ENCODE measurements around the gene MAZ. TPM values are rescaled to one million over a fixed set of nuclear protein-coding genes. Genes with fewer than 3 reads are reported as not detected.
A peak's percentile ranks its signal among the peaks of the same experiment; 100 is the strongest.

Gene MAZ
- total RNA-seq, 1 experiment from 2014 or later: 182 TPM

DNA sequence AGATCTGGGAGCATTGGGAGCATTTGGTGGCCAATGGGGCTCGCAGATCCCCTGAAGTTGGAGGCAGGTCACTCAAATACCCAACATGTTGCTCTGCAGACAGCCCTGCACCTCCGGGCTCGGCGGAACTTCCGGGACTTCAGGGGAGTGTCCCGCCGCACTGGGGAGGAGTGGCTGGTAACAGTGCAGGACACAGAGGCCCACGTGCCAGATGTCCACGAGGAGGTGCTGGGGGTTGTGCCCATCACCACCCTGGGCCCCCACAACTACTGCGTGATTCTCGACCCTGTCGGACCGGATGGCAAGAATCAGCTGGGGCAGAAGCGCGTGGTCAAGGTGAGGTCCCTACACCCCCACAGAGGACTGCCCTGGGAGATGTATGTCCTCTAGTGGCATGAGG is 30.3 kb downstream of the MAZ start:
- DNase-seq (ENCODE audit: low read depth, low spot score): no peak
- in situ Hi-C loops (cut with HindIII; ENCODE audit: low pct_unique_long_range_greater_than_20kb, low sequenced_read_pairs): no loop called here

GRCh38 chr16:29837841-29838240 is 31.5 kb downstream of the MAZ start:
- in situ Hi-C loops (cut with HindIII; ENCODE audit: low pct_unique_long_range_greater_than_20kb, low sequenced_read_pairs): no loop called here
- DNase-seq (ENCODE audit: low read depth, low spot score): no peak

DNA sequence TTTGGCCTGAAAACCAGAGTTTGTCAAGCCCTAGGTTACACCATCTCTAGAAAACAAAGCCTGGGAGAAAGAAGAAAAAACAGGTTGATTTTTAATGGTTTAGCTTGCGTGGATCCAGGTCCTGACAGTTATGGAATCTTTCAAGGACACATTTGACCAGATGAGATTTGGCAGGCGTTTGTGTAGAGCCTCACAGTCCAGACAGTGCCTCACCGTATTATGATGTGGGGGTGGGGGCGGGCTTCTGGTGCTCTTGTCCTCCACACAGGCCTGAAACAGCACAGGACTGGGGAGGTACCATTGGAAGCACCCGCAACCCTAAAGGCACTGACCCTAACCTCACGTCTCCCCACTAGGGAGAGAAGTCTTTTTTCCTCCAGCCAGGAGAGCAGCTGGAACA is 33.5 kb downstream of the MAZ start:
- in situ Hi-C loops (cut with HindIII; ENCODE audit: low pct_unique_long_range_greater_than_20kb, low sequenced_read_pairs): no loop called here
- no peak for DNase-seq (ENCODE audit: low read depth, low spot score)

GRCh38 chr16:29840240-29840639 is 33.9 kb downstream of the MAZ start:
- no peak for DNase-seq (ENCODE audit: low read depth, low spot score)
- in situ Hi-C loops (cut with HindIII; ENCODE audit: low pct_unique_long_range_greater_than_20kb, low sequenced_read_pairs): no loop called here

- no peak for DNase-seq (ENCODE audit: low read depth, low spot score)
- in situ Hi-C loops (cut with HindIII; ENCODE audit: low pct_unique_long_range_greater_than_20kb, low sequenced_read_pairs): no loop called here
Measured at GRCh38 chr16:29841631-29842030, 35.3 kb downstream of the MAZ start.

GRCh38 chr16:29842732-29843346 is 36.5 kb downstream of the MAZ start:
- no peak for DNase-seq (ENCODE audit: low read depth, low spot score)
- in situ Hi-C loops (cut with HindIII; ENCODE audit: low pct_unique_long_range_greater_than_20kb, low sequenced_read_pairs): no loop called here

GRCh38 chr16:29843931-29844330 is 37.6 kb downstream of the MAZ start:
- in situ Hi-C loops (cut with HindIII; ENCODE audit: low pct_unique_long_range_greater_than_20kb, low sequenced_read_pairs): no loop called here
- DNase-seq (ENCODE audit: low read depth, low spot score): no peak

DNA sequence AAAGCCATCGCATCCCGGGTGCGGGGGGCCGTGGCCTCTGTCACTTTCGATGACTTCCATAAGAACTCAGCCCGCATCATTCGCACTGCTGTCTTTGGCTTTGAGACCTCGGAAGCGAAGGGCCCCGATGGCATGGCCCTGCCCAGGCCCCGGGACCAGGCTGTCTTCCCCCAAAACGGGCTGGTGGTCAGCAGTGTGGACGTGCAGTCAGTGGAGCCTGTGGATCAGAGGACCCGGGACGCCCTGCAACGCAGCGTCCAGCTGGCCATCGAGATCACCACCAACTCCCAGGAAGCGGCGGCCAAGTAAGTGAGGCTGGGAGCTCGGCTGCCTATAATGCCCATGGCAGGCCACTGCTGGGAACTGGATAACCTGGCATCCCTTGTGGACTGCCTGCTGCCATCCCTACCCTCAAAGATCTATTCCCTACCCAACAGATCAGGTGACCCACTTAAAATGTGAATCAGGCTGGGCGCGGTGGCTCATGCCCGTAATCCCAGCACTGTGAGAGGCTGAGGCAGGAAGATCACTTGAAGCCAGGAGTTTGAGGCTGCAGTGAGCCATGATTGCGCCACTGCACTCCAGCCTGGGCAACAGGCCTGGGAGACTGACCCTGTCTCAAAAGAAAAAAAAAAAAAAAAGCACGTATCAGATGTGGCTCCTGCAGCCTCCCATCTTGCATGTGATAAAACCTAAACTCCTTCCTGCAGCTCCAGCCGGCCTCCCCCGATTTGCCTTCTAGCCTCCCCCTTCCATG is 38.4 kb downstream of the MAZ start:
- in situ Hi-C loops (cut with HindIII; ENCODE audit: low pct_unique_long_range_greater_than_20kb, low sequenced_read_pairs): no loop called here
- no peak for DNase-seq (ENCODE audit: low read depth, low spot score)

DNA sequence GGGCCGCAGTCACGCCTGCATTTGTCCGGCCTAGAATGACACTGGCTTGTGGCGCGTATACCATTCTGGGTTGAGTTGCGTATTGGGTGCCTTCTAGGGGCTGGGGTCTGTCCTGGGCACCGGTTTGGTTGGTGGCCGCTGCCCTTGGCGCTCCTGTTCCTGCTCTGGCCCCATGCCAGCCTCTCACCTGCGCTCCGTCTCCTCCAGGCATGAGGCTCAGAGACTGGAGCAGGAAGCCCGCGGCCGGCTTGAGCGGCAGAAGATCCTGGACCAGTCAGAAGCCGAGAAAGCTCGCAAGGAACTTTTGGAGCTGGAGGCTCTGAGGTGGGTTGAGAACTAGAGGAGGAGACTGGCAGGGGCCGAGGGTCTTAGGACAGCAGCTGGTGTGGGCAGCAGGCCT is 39.3 kb downstream of the MAZ start:
- in situ Hi-C loops (cut with HindIII; ENCODE audit: low pct_unique_long_range_greater_than_20kb, low sequenced_read_pairs): no loop called here
- DNase-seq (ENCODE audit: low read depth, low spot score): no peak

DNA sequence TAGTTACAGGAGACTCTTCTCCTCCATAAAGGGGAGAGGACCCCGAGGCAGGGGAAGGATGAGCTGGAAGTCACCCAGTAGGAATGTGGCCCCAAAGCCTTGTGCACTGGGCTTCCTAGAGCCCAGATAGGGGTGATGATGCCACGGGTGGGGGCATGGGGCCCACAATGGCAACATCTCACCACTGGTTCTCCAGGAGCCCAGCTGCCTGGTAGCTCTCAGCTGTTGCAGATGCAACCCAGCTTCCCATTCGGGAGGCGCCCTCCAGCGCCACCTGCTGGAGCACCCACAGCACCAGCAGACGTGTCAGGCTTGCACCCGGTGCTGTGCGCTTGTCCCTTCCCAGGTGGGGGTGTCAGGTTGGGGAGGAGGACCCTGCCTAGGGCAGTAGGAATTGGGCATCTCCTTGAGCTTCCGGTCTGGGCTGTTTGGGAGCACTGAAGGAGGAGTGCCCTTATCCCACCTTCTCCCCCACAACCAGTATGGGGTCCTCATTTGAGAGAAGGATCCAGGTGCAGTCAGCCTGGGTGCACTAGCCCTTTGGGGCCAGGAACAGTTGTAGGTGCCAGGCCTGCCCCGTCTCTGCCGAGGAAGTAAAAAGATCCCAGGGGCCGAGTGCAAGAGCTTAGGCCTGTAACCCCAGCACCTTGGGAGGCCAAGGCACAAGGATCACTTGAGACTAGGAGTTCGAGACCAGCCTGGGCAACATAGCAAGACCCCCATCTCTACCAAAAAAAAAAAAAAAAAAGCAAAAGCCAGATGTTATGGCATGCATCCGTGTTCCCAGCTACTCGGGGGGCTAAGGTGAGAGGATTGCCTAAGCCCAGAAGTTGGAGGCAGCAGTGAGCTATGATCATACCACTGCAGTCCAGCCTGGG is 42.3 kb downstream of the MAZ start:
- DNase-seq (ENCODE audit: low read depth, low spot score): peak; percentile 72
- in situ Hi-C loops (cut with HindIII; ENCODE audit: low pct_unique_long_range_greater_than_20kb, low sequenced_read_pairs): no loop called here

GRCh38 chr16:29849505-29849904 is 43.2 kb downstream of the MAZ start:
- in situ Hi-C loops (cut with HindIII; ENCODE audit: low pct_unique_long_range_greater_than_20kb, low sequenced_read_pairs): no loop called here
- no peak for DNase-seq (ENCODE audit: low read depth, low spot score)

DNA sequence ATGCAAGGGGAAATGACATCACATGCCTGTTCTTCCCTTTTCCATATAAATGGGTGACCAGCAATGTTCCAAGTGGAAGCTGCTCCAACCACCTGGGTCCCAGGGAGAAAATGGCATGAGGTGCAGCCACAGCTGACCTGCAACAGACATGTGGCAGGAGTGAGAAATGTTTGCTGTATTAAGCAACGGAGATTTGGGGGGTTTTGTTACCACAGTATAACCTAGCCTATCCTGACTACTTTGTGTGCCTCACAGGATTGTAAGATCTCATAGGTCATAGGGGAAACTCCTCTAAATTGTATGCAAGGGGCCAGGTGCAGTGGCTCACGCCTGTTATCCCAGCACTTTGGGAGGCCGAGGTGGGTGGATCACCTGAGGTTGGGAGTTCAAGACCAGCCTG is 44.7 kb downstream of the MAZ start:
- DNase-seq (ENCODE audit: low read depth, low spot score): no peak
- in situ Hi-C loops (cut with HindIII; ENCODE audit: low pct_unique_long_range_greater_than_20kb, low sequenced_read_pairs): no loop called here

DNA sequence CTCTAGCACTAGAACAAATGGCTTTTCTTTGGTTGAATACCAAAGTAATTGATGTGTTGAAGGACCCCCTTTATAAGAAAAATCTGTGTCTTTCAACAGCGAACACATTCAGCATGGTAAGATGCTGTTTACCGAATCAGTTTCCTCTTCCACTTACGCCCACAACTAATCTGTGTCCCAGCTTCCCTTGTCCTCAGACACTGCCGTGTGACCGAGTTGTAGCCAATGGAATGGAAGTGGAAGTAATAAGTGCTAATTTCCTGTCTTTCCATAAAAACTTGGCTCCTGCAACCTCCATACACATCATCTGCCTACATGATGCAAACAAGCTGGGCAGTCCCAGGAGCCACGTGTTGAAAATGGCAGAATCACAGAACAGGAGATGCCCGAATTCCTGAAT is 46.3 kb downstream of the MAZ start:
- DNase-seq (ENCODE audit: low read depth, low spot score): peak; percentile 71
- in situ Hi-C loops (cut with HindIII; ENCODE audit: low pct_unique_long_range_greater_than_20kb, low sequenced_read_pairs): no loop called here

DNA sequence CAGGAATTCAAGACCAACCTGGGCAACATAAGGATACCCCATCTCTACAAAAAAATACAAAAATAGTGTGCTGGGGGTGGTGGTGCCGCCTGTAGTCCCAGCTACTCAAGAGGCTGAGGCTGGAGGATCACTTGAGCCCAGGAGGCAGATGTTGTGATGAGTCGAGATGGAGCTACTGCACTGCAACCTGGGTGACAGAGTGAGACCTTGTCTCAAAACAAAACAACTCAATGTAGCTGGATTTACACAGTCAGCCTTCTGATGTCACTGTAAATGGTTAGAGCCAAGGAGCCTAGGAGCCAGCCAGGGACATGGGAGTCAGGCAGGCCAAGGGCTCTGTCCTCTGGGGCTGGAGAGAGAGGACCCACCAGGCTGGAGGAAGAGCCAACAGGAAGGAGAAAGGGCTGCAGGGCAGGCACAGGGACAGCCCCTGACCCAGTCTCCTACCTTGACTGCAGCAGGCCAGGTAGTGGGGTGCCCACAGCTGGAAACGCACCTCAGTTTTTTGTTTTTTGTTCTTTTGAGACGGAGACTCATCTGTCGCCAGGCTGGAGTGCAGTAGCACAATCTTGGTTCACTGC is 48.3 kb downstream of the MAZ start:
- in situ Hi-C loops (cut with HindIII; ENCODE audit: low pct_unique_long_range_greater_than_20kb, low sequenced_read_pairs): no loop called here
- no peak for DNase-seq (ENCODE audit: low read depth, low spot score)

DNA sequence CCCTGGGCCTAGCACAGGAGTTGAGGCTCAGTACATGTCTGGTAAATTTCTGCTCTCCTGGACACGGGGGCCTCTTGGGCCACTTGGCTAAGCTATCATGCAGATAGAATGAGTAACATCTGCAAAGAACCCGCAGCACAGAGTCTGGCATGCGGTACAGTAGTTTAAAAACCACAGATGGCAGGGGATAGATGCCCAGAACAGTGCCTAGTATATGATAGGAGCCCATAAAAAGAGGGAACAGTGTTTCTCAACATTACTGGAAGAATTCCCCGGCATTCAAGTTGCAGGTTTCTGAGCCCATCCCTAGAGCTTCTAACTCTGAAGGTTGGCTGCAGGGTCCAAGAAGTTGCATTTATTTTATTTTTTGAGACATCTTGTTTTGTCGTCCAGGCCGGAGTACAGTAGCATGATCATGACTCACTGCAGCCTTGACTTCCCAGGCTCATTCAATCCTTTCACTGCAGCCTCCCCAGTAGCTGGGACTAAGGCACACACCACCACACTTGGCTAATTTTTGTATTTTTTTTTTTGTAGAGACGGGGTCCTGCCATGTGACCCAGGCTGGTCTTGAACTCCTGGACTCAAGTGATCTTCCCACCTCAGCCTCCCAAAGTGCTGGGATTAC is 50.9 kb downstream of the MAZ start:
- in situ Hi-C loops (cut with HindIII; ENCODE audit: low pct_unique_long_range_greater_than_20kb, low sequenced_read_pairs): no loop called here
- no peak for DNase-seq (ENCODE audit: low read depth, low spot score)

DNA sequence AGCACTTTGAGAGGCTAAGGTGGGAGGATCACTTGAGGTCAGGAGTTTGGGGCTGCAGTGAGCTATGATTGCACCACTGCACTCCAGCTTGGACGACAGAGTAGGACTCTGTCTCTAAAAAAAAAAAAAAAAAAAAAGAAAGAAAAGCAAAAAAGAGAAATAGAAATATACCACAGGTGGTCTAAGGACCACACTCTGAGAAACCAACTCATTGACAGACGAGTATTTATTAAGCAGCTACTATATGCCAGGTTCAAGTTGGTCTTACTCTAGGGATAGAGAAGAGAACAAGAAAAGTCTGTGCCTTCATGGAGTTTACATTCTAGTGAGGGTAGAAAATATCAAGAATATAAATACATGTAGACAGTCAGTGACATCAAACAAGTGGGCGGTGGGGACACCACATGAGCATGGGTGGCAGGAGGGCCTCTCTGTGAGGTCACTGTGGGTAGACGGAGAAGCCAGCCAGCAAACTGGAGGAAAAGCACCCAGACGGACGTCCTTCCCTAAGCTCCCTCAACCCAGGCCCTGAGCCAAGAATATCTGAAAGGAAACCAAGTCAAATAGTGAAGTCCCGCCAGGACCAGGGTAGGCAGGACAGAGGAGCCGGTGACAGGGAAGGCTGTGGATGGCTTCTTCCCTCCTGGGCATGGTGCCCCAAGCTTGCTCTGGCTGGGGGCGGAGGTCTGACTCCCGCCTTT is 52.0 kb downstream of the MAZ start:
- in situ Hi-C loops (cut with HindIII; ENCODE audit: low pct_unique_long_range_greater_than_20kb, low sequenced_read_pairs): no loop called here
- no peak for DNase-seq (ENCODE audit: low read depth, low spot score)

- no peak for DNase-seq (ENCODE audit: low read depth, low spot score)
- in situ Hi-C loops (cut with HindIII; ENCODE audit: low pct_unique_long_range_greater_than_20kb, low sequenced_read_pairs): no loop called here
Measured at GRCh38 chr16:29858974-29859373, 52.6 kb downstream of the MAZ start.

Measured in SK-MEL-5 (cell line).